HG02885 (cell line): ENCODE data around the gene TRAPPC8.
"Not testable (repeated sequence)": the region's sequence is repeated elsewhere in the genome, so short reads cannot be mapped to it uniquely, and the experiment has no call there.

Experiments used
- ATAC-seq: cut with Tn5 transposase; IDR thresholded peaks from one replicate; pipeline ENCODE4 v1.9.1; 2021; ENCODE audit warnings: mild to moderate bottlenecking; ENCODE audit not compliant: unreplicated experiment, poor library complexity

The TRAPPC8 gene

GRCh38 chr18:31809049-31809448 lies 133.9 kb downstream of the TRAPPC8 start:
- not testable (repeated sequence) for ATAC-seq

GRCh38 chr18:31801078-31801477 lies 141.8 kb downstream of the TRAPPC8 start:
- ATAC-seq: no peak

GRCh38 chr18:31799257-31799656 lies 143.7 kb downstream of the TRAPPC8 start:
- ATAC-seq: not testable (repeated sequence)

- no peak for ATAC-seq
Observed at GRCh38 chr18:31798399-31798798, 144.5 kb downstream of the TRAPPC8 start.

GRCh38 chr18:31795747-31796146 lies 147.2 kb downstream of the TRAPPC8 start:
- ATAC-seq: no peak

GRCh38 chr18:31793531-31793930 lies 149.4 kb downstream of the TRAPPC8 start:
- ATAC-seq: no peak

- ATAC-seq: peak; percentile 3
Observed at GRCh38 chr18:31792580-31792911, 150.4 kb downstream of the TRAPPC8 start.

- ATAC-seq: peak; percentile 95
Observed at GRCh38 chr18:31791817-31792579, 150.9 kb downstream of the TRAPPC8 start.

- no peak for ATAC-seq
Observed at GRCh38 chr18:31789409-31789808, 153.5 kb downstream of the TRAPPC8 start.

- no peak for ATAC-seq
Observed at GRCh38 chr18:31783059-31783458, 159.9 kb downstream of the TRAPPC8 start.
